Tibial nerve (tissue), 4 donors: Measurements from ENCODE around the gene SLC25A44. TPM values are rescaled to one million over a fixed set of nuclear protein-coding genes. Genes with fewer than 3 reads are reported as not detected.

ENCODE experiments used
- DNase-seq, 2 donors: peaks; one replicate each; pipeline ENCODE4 v3.0.0-alpha.2; 2019; ENCODE audit warnings: low spot score in 2 of 2
- H3K27ac ChIP-seq, 4 donors: fragments of 200-600 bp; sonication (generic) in 3 of 4; one replicate each; pipeline ENCODE4 v1.5.1; 2017 to 2019; ENCODE audit warnings: mild to moderate bottlenecking in 1 of 4
- H3K27me3 ChIP-seq, 2 donors: fragments of 200-600 bp; sonication (generic) in 1 of 2; one replicate each; pipeline versions ENCODE4 v1.5.1 to v1.6.0; 2017 to 2019
- H3K36me3 ChIP-seq, 3 donors: fragments of 200-600 bp; sonication (generic); one replicate each; pipeline ENCODE4 v1.5.1; 2018 to 2019
- H3K4me1 ChIP-seq, 4 donors: fragments of 200-600 bp; sonication (generic) in 3 of 4; one replicate each; pipeline ENCODE4 v1.5.1; 2017 to 2019
- H3K4me3 ChIP-seq, 4 donors: fragments of 200-600 bp; sonication (generic) in 3 of 4; one replicate each; pipeline ENCODE4 v1.5.1; 2017 to 2019; ENCODE audit warnings: mild to moderate bottlenecking in 1 of 4, moderate library complexity in 1 of 4
- H3K9me3 ChIP-seq, 4 donors: fragments of 200-600 bp; sonication (generic) in 3 of 4; one replicate each; pipeline ENCODE4 v1.5.1; 2017 to 2019
- EP300 ChIP-seq, 2 donors: sonication (generic); formaldehyde crosslinking; IDR thresholded peaks; one replicate each; pipeline ENCODE4 v1.6.1; 2017; ENCODE audit warnings: antibody characterized with exemption in 2 of 2, mild to moderate bottlenecking in 1 of 2
- POLR2A ChIP-seq, 2 donors: fragments of 450-650 bp; IDR thresholded peaks; one replicate each; pipeline ENCODE4 v1.6.1; 2017; ENCODE audit warnings: antibody characterized with exemption in 2 of 2, mild to moderate bottlenecking in 2 of 2, moderate library complexity in 2 of 2
- WGBS, 2 donors: methylation state at CpG; one replicate each; pipeline ENCODE4 v1.1.5; 2018; 5-methylcytosine and 5-hydroxymethylcytosine counted together
- total RNA-seq, 4 donors: library from RNA; depleted of rRNA; stranded (reverse); fragments of >200 nt; gene quantifications; one replicate each; pipeline ENCODE4 v1.1.0, GENCODE V29; 2016
- TF ChIP-seq, protein P1 (sequence below), 5 experiments: fragments of 200-600 bp in 3 of 5; fragments of 450-650 bp in 2 of 5; sonication (generic) in 3 of 5; IDR thresholded peaks; one replicate each; pipeline ENCODE4 v1.5.1; 2016 to 2019; ENCODE audit warnings: antibody characterized with exemption in 5 of 5, mild to moderate bottlenecking in 3 of 5, moderate library complexity in 2 of 5

SLC25A44 gene
- total RNA-seq, 4 donors from 2014 or later, result 9.4 to 25.5 (median 13.6) TPM

GRCh38 chr1:156163712-156164111 lies 30.2 kb upstream of the SLC25A44 start:
- no peaks in the 10 kb centered on the region for H3K9me3 ChIP-seq
- no peak overlapping the region for H3K4me3 ChIP-seq
- no peak for DNase-seq
- TF ChIP-seq POLR2A (IDR thresholded peaks at IDR 0.05), result no peak
- TF ChIP-seq, protein P1, sequence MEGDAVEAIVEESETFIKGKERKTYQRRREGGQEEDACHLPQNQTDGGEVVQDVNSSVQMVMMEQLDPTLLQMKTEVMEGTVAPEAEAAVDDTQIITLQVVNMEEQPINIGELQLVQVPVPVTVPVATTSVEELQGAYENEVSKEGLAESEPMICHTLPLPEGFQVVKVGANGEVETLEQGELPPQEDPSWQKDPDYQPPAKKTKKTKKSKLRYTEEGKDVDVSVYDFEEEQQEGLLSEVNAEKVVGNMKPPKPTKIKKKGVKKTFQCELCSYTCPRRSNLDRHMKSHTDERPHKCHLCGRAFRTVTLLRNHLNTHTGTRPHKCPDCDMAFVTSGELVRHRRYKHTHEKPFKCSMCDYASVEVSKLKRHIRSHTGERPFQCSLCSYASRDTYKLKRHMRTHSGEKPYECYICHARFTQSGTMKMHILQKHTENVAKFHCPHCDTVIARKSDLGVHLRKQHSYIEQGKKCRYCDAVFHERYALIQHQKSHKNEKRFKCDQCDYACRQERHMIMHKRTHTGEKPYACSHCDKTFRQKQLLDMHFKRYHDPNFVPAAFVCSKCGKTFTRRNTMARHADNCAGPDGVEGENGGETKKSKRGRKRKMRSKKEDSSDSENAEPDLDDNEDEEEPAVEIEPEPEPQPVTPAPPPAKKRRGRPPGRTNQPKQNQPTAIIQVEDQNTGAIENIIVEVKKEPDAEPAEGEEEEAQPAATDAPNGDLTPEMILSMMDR (IDR thresholded peaks at IDR 0.05), result no peak
- no peak for TF ChIP-seq EP300 (IDR thresholded peaks at IDR 0.05)
- WGBS, 2 donors, result 82 to 89% methylated on average over 1 of the region's 1 CpG
- H3K27me3 ChIP-seq, result no peaks in the 10 kb centered on the region
- peaks cover 0 to 28% (median 2%) of the 10 kb centered on the region in 4 donors for H3K4me1 ChIP-seq
- no peaks in the 10 kb centered on the region for H3K36me3 ChIP-seq
- no peak overlapping the region for H3K27ac ChIP-seq

DNA sequence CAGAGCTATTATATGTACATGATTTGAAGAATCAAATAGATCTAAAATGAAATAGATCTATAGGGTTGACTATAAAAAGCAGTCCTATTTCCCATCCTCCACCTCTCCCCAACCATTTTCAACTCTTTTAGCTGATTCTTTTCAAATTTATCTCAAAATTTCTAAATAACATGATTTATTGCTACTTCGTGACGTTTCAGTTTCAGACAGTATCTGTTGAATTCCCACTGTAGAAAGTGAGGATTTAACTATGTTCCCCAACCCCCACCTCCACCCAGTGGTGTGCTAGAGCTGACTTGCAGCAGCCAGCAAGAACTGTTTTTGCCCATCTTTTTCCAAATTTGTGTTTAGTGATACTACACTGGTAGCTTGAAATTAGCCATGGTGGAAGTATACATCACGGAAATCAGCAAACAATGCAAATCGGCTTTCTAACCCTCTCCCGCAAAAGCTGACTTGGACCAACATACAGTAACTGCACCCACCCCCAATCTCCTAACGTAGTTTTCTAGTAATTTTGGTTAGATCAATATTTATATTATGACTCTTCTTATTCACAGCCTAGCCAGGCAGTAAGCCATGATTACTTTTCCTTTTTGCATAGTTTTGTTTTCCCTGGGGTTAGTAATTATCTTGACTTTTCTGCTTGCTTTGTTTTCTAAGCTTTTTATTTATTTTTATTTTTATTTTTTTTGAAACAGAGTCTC lies 29.6 kb upstream of the SLC25A44 start:
- TF ChIP-seq EP300 (IDR thresholded peaks at IDR 0.05) (no peak), POLR2A (IDR thresholded peaks at IDR 0.05) (no peak)
- TF ChIP-seq, protein P1 (IDR thresholded peaks at IDR 0.05), result no peak
- H3K9me3 ChIP-seq, result no peaks in the 10 kb centered on the region
- no peaks in the 10 kb centered on the region for H3K36me3 ChIP-seq
- H3K27ac ChIP-seq, result no peak overlapping the region
- H3K4me3 ChIP-seq, result no peak overlapping the region
- H3K4me1 ChIP-seq, result peaks cover 0 to 28% (median 2%) of the 10 kb centered on the region in 4 donors
- DNase-seq, result no peak
- WGBS, 2 donors, result 61 to 71% methylated on average over 6 of the region's 6 CpGs
- H3K27me3 ChIP-seq, result no peaks in the 10 kb centered on the region

DNA sequence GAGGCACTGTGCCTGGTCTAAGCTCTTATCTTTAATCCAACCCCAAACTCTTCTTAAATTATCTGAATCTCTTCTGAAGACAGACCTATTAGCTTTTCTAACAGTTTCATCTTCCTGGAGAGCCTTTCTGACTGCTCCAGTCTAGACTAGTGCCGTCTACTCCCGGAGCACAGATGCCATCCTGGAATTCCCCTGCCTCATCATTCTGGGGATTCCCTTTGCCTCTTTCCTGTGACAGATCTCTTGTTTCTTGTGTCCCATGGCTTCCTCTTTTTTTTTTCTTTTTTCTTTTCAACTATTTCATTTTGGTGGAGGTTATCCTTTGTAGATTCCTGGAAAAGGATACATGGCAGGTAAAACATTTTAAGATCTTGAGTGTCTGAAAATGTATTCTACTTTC lies 28.8 kb upstream of the SLC25A44 start:
- no peak for DNase-seq
- Histone ChIP-seq H3K27me3 (no peaks in the 10 kb centered on the region), H3K4me3 (no peak overlapping the region), H3K36me3 (no peaks in the 10 kb centered on the region), H3K4me1 (peaks cover 0 to 25% (median under 1%) of the 10 kb centered on the region in 4 donors), H3K27ac (no peak overlapping the region), H3K9me3 (no peaks in the 10 kb centered on the region)
- TF ChIP-seq POLR2A (IDR thresholded peaks at IDR 0.05) (no peak), EP300 (IDR thresholded peaks at IDR 0.05) (no peak)
- TF ChIP-seq, protein P1 (IDR thresholded peaks at IDR 0.05), result no peak
- 63 to 64% methylated on average over 2 of the region's 2 CpGs for WGBS, 2 donors

- Histone ChIP-seq H3K9me3 (no peaks in the 10 kb centered on the region), H3K27me3 (no peaks in the 10 kb centered on the region), H3K4me1 (peaks cover 0 to 2% (median 0%) of the 10 kb centered on the region in 4 donors), H3K4me3 (no peak overlapping the region), H3K36me3 (no peaks in the 10 kb centered on the region), H3K27ac (no peak overlapping the region)
- 61 to 68% methylated on average over 5 of the region's 5 CpGs for WGBS, 2 donors
- DNase-seq, result no peak
- TF ChIP-seq, protein P1 (IDR thresholded peaks at IDR 0.05), result no peak
- TF ChIP-seq EP300 (IDR thresholded peaks at IDR 0.05) (no peak), POLR2A (IDR thresholded peaks at IDR 0.05) (no peak)
Observed at GRCh38 chr1:156167536-156167935, 26.4 kb upstream of the SLC25A44 start.

GRCh38 chr1:156172696-156173470 lies 21.0 kb upstream of the SLC25A44 start:
- Histone ChIP-seq H3K4me1 (no peaks in the 10 kb centered on the region), H3K4me3 (no peak overlapping the region), H3K36me3 (peaks cover 0 to 33% (median 0%) of the 10 kb centered on the region in 3 donors), H3K27ac (no peak overlapping the region), H3K27me3 (no peaks in the 10 kb centered on the region), H3K9me3 (no peaks in the 10 kb centered on the region)
- WGBS, 2 donors, result 65 to 75% methylated on average over 9 of the region's 9 CpGs
- no peak for DNase-seq
- TF ChIP-seq EP300 (IDR thresholded peaks at IDR 0.05), result no peak
- TF ChIP-seq POLR2A (IDR thresholded peaks at IDR 0.05), result no peak
- TF ChIP-seq, protein P1 (IDR thresholded peaks at IDR 0.05), result no peak
